Measurements from ENCODE around the gene DRICH1.

DNA sequence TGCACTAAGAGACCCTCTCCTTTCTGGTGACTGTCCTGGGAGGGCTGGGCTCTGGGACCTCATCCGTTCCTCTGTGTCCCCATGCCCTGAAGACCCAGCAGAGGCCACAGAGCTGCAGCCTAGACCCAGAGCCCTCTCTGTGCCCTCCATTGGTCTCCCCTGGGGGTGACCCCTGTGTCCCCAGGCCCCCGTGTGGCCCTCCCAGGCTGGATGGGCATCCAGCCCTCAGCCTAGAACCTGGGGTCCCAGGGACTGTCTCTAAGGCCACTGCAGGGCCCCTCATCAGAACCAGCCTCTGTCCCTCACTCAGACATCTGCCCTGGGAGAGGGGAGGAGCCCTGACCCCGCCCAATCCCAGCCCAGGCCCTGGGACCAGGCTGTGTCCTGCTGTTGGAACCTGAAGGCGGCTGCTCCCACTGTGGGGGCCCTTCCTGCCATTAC is 57.7 kb downstream of the DRICH1 start:
- TF ChIP-seq EP300 (IDR thresholded peaks at IDR 0.05): no peak
- TF ChIP-seq CTCF (IDR thresholded peaks at IDR 0.05): no peak
- TF ChIP-seq POLR2A (IDR thresholded peaks at IDR 0.05): no peak
